Gastroesophageal sphincter (tissue), 3 donors: ENCODE results near the gene FAAH.

ENCODE experiments used
- CTCF ChIP-seq, 4 experiments: fragments of 200-600 bp in 2 of 4; fragments of 450-650 bp in 2 of 4; sonication (generic) in 1 of 4; IDR thresholded peaks; one replicate each; pipeline ENCODE4 v1.5.1; 2017 to 2019; ENCODE audit warnings: antibody characterized with exemption in 4 of 4, mild to moderate bottlenecking in 2 of 4, moderate library complexity in 2 of 4
- EP300 ChIP-seq: sonication (generic); formaldehyde crosslinking; IDR thresholded peaks from one replicate; pipeline ENCODE4 v1.6.1; 2017; ENCODE audit warnings: antibody characterized with exemption, mild to moderate bottlenecking
- POLR2A ChIP-seq, 2 donors: fragments of 450-650 bp; IDR thresholded peaks; one replicate each; pipeline ENCODE4 v1.6.1; 2017; ENCODE audit warnings: antibody characterized with exemption in 2 of 2, mild to moderate bottlenecking in 2 of 2, moderate library complexity in 1 of 2

GRCh38 chr1:46394108-46394871, at the start of gene FAAH:
- no peak for TF ChIP-seq CTCF (IDR thresholded peaks at IDR 0.05)
- no peak for TF ChIP-seq POLR2A (IDR thresholded peaks at IDR 0.05)
- TF ChIP-seq EP300 = no peak
